T-helper 2 cell treated with Interferon-gamma antibody and Interleukin-4, amounts not matched to agents 5 μg/mL and 100 μg/mL, for 36 hours (primary cell): Measurements from ENCODE around the gene BRD1.
A peak's percentile ranks its signal among the peaks of the same experiment; 100 is the strongest.

ENCODE experiments used
- DNase-seq: peaks from one replicate; pipeline ENCODE4 v3.0.0; 2021; ENCODE audit warnings: low spot score
- H3K27ac Mint-ChIP-seq: one replicate; pipeline ENCODE4 v1.8.0; 2021; ENCODE audit warnings: mild to moderate bottlenecking, mixed read lengths
- H3K27me3 Mint-ChIP-seq: one replicate; pipeline ENCODE4 v1.8.0; 2021; ENCODE audit warnings: low read depth, mixed read lengths
- H3K36me3 Mint-ChIP-seq: one replicate; pipeline ENCODE4 v1.8.0; 2021; ENCODE audit warnings: low read depth, mixed read lengths
- H3K4me1 Mint-ChIP-seq: one replicate; pipeline ENCODE4 v1.8.0; 2021; ENCODE audit warnings: low read depth, mixed read lengths
- H3K4me3 Mint-ChIP-seq: one replicate; pipeline ENCODE4 v1.8.0; 2022; ENCODE audit warnings: mild to moderate bottlenecking, moderate library complexity, mixed read lengths
- H3K9me3 Mint-ChIP-seq: one replicate; pipeline ENCODE4 v1.8.0; 2021; ENCODE audit warnings: mixed read lengths

BRD1 gene

DNA sequence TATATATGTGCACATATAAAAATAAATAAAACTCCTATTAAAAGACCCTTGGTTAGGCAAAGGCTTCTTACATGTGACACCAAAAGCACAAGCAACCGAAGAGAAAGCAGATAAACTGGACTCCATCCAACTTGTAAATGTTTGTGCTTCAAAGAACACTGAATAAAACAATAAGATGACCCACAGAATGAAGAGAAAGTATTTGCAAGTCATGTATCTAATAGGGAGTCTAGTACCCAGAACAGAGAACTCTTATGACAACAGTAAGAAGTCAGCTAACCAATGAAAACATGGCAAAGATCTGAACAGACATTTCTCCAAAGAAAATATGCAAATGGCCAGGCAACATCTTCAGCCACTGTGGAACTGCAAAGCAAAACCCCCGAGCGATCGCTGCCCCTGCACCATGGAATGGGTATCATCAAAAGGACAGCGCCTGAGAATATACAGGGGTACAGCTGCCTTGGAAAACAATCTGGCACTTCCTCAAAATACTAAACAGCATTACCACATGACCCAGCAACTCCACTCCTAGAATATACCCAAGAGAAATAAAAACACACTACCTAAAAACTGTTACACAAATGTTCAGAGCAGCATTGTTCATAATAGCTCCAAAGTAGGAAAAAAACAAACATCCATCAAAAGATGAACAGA is 17.2 kb downstream of the BRD1 start:
- H3K27ac Mint-ChIP-seq = peak overlapping the region; percentile 32
- H3K4me1 Mint-ChIP-seq = peaks cover 52% of the 10 kb centered on the region
- H3K27me3 Mint-ChIP-seq = no peaks in the 10 kb centered on the region
- no peak for DNase-seq
- H3K9me3 Mint-ChIP-seq = no peaks in the 10 kb centered on the region
- peaks cover 40% of the 10 kb centered on the region for H3K36me3 Mint-ChIP-seq
- H3K4me3 Mint-ChIP-seq = peak overlapping the region; percentile 25

GRCh38 chr22:49807780-49808708 is 19.6 kb downstream of the BRD1 start:
- Mint-ChIP-seq H3K36me3 (peaks cover 44% of the 10 kb centered on the region), H3K4me3 (peak overlapping the region; percentile 72)

DNA sequence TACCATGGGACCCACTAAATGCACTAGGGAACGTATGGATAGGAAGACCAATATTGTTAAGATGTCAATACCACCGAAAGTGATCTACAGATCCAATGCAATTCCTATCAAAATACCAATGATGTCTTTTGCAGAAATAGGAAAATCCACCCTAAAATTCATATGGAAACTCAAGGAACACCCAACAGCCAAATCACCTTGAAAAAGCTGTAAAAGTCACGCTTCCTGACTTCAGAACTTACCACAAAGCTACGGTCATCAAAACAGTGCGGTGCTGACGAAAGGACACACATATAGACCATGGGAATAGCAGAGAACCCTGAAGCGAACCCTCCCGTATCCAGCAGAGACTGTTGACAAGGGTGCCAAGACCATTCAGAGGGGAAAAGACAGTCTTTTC is 20.5 kb downstream of the BRD1 start:
- peak overlapping the region; percentile 82 for H3K27ac Mint-ChIP-seq
- peak overlapping the region; percentile 72 for H3K4me3 Mint-ChIP-seq
- H3K36me3 Mint-ChIP-seq = peaks cover 46% of the 10 kb centered on the region
- no peak for DNase-seq
- no peaks in the 10 kb centered on the region for H3K27me3 Mint-ChIP-seq
- H3K9me3 Mint-ChIP-seq = no peaks in the 10 kb centered on the region
- peaks cover 45% of the 10 kb centered on the region for H3K4me1 Mint-ChIP-seq

More at GRCh38 chr22:49807780-49808708, 19.6 kb downstream of the BRD1 start:
- Mint-ChIP-seq H3K4me1 (peaks cover 48% of the 10 kb centered on the region), H3K9me3 (no peaks in the 10 kb centered on the region), H3K27ac (peak overlapping the region; percentile 82), H3K27me3 (no peaks in the 10 kb centered on the region)
- DNase-seq = peak; percentile 46

GRCh38 chr22:49803737-49804375 is 23.8 kb downstream of the BRD1 start:
- Mint-ChIP-seq H3K27ac (peak overlapping the region; percentile 31), H3K27me3 (no peaks in the 10 kb centered on the region), H3K36me3 (peaks cover 42% of the 10 kb centered on the region)

DNA sequence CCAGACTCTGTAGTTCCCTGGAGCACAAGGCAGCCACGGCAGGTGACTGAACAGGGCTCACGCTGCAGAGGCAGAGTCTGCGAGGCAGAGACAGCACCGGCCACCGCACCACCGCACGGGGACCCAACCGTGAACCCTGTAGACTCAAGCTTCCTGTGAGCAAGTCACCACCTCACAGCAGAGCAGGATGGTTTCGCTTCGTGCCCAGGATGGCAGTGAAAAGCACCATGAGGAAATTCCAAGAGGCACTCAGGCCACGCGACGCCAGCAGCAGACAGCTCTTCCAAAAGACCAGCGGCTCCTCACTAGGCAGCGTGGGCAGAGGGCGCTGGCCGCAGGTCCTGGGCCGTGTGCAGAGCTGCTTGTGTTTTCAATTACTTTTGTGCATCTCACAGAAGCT is 24.5 kb downstream of the BRD1 start:
- DNase-seq = no peak
- Mint-ChIP-seq H3K9me3 (no peaks in the 10 kb centered on the region), H3K4me1 (peaks cover 21% of the 10 kb centered on the region), H3K27ac (peak overlapping the region; percentile 31), H3K36me3 (peaks cover 40% of the 10 kb centered on the region), H3K4me3 (no peak overlapping the region), H3K27me3 (no peaks in the 10 kb centered on the region)

More at GRCh38 chr22:49803737-49804375, 23.8 kb downstream of the BRD1 start:
- Mint-ChIP-seq H3K4me3 (no peak overlapping the region), H3K9me3 (no peaks in the 10 kb centered on the region), H3K4me1 (peaks cover 27% of the 10 kb centered on the region)
- DNase-seq = no peak

- H3K4me1 Mint-ChIP-seq = peaks cover 6% of the 10 kb centered on the region
- H3K36me3 Mint-ChIP-seq = peaks cover 44% of the 10 kb centered on the region
- no peak for DNase-seq
- no peak overlapping the region for H3K4me3 Mint-ChIP-seq
- no peaks in the 10 kb centered on the region for H3K9me3 Mint-ChIP-seq
- no peaks in the 10 kb centered on the region for H3K27me3 Mint-ChIP-seq
- peak overlapping the region; percentile 36 for H3K27ac Mint-ChIP-seq
These were observed 26.1 kb downstream of the BRD1 start for GRCh38 chr22:49801391-49802060.

DNA sequence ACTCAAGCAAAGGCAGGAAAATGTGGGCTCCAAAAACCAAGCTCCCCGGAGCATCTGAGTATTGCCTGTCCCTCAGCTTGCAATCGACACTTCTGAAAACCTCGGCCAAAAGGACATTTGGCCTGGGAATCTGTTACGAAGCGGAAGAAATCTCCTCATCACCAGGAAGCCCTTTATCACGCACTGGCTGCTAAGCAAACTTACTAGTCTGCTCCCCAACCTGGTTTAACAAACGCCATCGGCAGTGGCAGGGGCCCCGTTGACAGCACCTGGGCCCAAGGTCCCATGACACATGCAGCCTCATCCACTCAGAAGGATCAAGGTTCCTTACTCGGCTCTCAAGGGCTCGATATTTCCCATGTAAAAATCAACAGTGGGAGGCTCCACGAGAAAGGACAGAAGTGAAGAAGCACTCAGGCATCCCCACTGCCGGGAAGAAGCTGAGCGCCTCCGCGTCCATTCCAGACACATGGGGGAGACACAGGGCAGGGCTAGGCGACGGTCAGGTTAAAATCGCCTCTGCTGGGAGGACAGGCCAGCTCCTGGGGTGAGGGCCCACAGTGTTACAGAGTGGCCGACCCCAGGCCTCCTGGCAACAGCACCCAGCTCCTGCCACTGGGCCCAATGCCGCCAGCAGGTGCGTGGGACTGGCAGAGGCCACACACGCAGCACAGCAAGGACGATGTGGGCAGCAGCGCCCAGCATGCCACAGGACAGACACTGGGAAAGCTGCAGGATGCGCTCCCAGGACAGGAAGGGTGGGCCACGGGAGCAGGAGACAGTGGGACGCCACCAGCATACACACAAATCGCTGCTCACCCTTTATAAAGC is 27.1 kb downstream of the BRD1 start:
- H3K9me3 Mint-ChIP-seq = no peaks in the 10 kb centered on the region
- H3K4me1 Mint-ChIP-seq = no peaks in the 10 kb centered on the region
- no peak overlapping the region for H3K4me3 Mint-ChIP-seq
- no peak overlapping the region for H3K27ac Mint-ChIP-seq
- DNase-seq = no peak
- no peaks in the 10 kb centered on the region for H3K27me3 Mint-ChIP-seq
- peaks cover 40% of the 10 kb centered on the region for H3K36me3 Mint-ChIP-seq

- Mint-ChIP-seq H3K36me3 (peaks cover 43% of the 10 kb centered on the region), H3K4me3 (no peak overlapping the region), H3K4me1 (peaks cover 2% of the 10 kb centered on the region), H3K27ac (no peak overlapping the region), H3K9me3 (no peaks in the 10 kb centered on the region), H3K27me3 (no peaks in the 10 kb centered on the region)
- no peak for DNase-seq
These were observed 28.1 kb downstream of the BRD1 start for GRCh38 chr22:49799431-49800075.

DNA sequence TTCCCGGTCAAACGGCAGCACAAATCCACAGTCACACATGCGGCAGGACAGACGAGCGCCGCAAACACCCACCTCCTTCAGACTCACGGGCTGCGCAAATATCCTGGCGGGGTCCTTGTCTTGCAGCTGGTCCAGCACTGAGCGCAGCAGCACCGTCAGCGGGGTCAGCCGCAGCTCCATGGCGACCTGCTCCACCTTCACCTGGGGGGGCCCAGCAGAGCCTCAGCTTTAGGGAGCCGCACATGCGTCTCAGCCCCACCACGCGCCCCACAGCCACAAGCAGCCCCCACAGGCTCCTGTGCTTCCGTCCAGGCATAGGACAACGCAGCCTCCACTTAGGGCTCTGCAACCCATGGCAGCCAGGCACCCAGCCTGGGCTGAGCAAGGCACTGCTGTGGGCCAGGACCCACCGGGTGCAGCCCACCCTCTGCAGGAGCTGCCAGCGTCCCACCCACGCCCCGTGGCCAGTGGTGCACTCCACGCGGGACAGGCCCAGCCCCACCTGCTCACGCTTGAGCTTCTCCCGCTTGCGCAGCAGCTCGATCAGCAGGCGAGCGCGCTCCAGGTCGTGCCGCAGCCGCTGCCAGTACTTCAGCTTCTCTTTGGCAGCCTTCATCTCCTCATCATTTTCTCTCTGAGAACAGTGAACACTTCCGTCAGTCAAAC is 29.1 kb downstream of the BRD1 start:
- Mint-ChIP-seq H3K36me3 (peaks cover 39% of the 10 kb centered on the region), H3K4me1 (peaks cover 2% of the 10 kb centered on the region), H3K4me3 (no peak overlapping the region), H3K27me3 (no peaks in the 10 kb centered on the region), H3K9me3 (no peaks in the 10 kb centered on the region), H3K27ac (no peak overlapping the region)
- DNase-seq = no peak

- DNase-seq = no peak
- Mint-ChIP-seq H3K9me3 (no peaks in the 10 kb centered on the region), H3K27me3 (no peaks in the 10 kb centered on the region), H3K36me3 (peaks cover 43% of the 10 kb centered on the region), H3K4me1 (peaks cover 2% of the 10 kb centered on the region), H3K4me3 (no peak overlapping the region), H3K27ac (no peak overlapping the region)
These were observed 30.0 kb downstream of the BRD1 start for GRCh38 chr22:49797706-49798105.

GRCh38 chr22:49796596-49797270 is 30.9 kb downstream of the BRD1 start:
- H3K9me3 Mint-ChIP-seq = no peaks in the 10 kb centered on the region
- peaks cover 9% of the 10 kb centered on the region for H3K4me1 Mint-ChIP-seq
- H3K4me3 Mint-ChIP-seq = no peak overlapping the region
- H3K27ac Mint-ChIP-seq = no peak overlapping the region
- no peak for DNase-seq
- no peaks in the 10 kb centered on the region for H3K27me3 Mint-ChIP-seq
- peaks cover 42% of the 10 kb centered on the region for H3K36me3 Mint-ChIP-seq

GRCh38 chr22:49795521-49795920 is 32.2 kb downstream of the BRD1 start:
- H3K27ac Mint-ChIP-seq = peak overlapping the region; percentile 42
- no peaks in the 10 kb centered on the region for H3K27me3 Mint-ChIP-seq
- peaks cover 15% of the 10 kb centered on the region for H3K4me1 Mint-ChIP-seq
- no peak overlapping the region for H3K4me3 Mint-ChIP-seq
- no peak for DNase-seq
- no peaks in the 10 kb centered on the region for H3K9me3 Mint-ChIP-seq
- H3K36me3 Mint-ChIP-seq = peaks cover 44% of the 10 kb centered on the region
